Lower leg skin (tissue), 3 donors: ENCODE data around the gene CRKL.

Source experiments
- POLR2A ChIP-seq, 2 donors: fragments of 450-650 bp; IDR thresholded peaks; one replicate each; pipeline ENCODE4 v1.6.1; 2016 to 2017; ENCODE audit warnings: antibody characterized with exemption in 2 of 2, mild to moderate bottlenecking in 1 of 2, moderate library complexity in 1 of 2
- TF ChIP-seq, protein P1 (sequence below), 3 donors: fragments of 450-650 bp; IDR thresholded peaks; one replicate each; pipeline ENCODE4 v1.5.1; 2016; ENCODE audit warnings: antibody characterized with exemption in 3 of 3, mild to moderate bottlenecking in 3 of 3, moderate library complexity in 2 of 3

DNA sequence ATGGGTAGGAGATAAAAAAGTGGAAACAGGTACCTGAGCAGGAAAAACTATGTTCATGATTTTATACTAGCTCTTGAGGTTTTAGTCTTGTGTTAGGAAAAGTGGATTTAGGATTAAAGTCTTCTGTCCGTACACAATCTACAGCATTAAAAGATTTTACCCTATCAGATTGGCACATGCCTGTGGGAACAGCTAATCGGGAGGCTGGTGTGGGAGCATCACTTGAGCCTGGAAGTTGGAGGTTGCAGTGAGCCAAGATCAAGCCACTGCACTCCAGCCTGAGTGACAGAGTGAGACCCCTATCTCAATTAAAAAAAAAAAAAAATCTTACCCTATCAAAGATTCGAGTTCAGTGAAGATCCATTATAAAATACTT lies 12.2 kb upstream of the CRKL start:
- TF ChIP-seq, protein P1, sequence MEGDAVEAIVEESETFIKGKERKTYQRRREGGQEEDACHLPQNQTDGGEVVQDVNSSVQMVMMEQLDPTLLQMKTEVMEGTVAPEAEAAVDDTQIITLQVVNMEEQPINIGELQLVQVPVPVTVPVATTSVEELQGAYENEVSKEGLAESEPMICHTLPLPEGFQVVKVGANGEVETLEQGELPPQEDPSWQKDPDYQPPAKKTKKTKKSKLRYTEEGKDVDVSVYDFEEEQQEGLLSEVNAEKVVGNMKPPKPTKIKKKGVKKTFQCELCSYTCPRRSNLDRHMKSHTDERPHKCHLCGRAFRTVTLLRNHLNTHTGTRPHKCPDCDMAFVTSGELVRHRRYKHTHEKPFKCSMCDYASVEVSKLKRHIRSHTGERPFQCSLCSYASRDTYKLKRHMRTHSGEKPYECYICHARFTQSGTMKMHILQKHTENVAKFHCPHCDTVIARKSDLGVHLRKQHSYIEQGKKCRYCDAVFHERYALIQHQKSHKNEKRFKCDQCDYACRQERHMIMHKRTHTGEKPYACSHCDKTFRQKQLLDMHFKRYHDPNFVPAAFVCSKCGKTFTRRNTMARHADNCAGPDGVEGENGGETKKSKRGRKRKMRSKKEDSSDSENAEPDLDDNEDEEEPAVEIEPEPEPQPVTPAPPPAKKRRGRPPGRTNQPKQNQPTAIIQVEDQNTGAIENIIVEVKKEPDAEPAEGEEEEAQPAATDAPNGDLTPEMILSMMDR (IDR thresholded peaks at IDR 0.05): no peak
- no peak for TF ChIP-seq POLR2A (IDR thresholded peaks at IDR 0.05)
